DOHH2 (cell line): Measurements from ENCODE around the gene CFAP251.
"Not testable (repeated sequence)": the region's sequence is repeated elsewhere in the genome, so short reads cannot be mapped to it uniquely, and the experiment has no call there.

Source experiments
- H3F3A ChIP-seq: fragments of 200-600 bp; sonication (generic), shearing (Covaris generic); 2 replicates; pipeline ENCODE4 v1.6.0; 2016; ENCODE audit warnings: antibody characterized with exemption, mild to moderate bottlenecking; ENCODE audit not compliant: control insufficient read depth, insufficient read depth
- H3K27ac ChIP-seq: fragments of 200-600 bp; sonication (generic); 2 replicates; pipeline ENCODE4 v1.5.1; 2014; ENCODE audit warnings: low read depth, mild to moderate bottlenecking, low read length, moderate library complexity
- H3K27me3 ChIP-seq: fragments of 200-600 bp; sonication (generic); 2 replicates; pipeline ENCODE4 v1.6.1; 2014; ENCODE audit warnings: mild to moderate bottlenecking, low read length, mixed read lengths; ENCODE audit not compliant: control insufficient read depth
- H3K36me3 ChIP-seq: fragments of 200-600 bp; sonication (generic); 2 replicates; pipeline ENCODE4 v1.6.1; 2014; ENCODE audit warnings: mild to moderate bottlenecking, low read length, moderate library complexity, mixed read lengths; ENCODE audit not compliant: control insufficient read depth
- H3K4me1 ChIP-seq: fragments of 200-600 bp; sonication (generic); 2 replicates; pipeline ENCODE4 v1.6.1; 2014; ENCODE audit warnings: mild to moderate bottlenecking, low read length, mixed read lengths; ENCODE audit not compliant: control insufficient read depth
- H3K4me2 ChIP-seq: fragments of 200-600 bp; sonication (generic); 2 replicates; pipeline ENCODE4 v1.6.0; 2014; ENCODE audit warnings: mild to moderate bottlenecking, low read length, moderate library complexity
- H3K4me3 ChIP-seq: fragments of 200-600 bp; sonication (generic); 2 replicates; pipeline ENCODE4 v1.5.1; 2014; ENCODE audit warnings: mild to moderate bottlenecking, low read length, mixed read lengths
- H3K79me2 ChIP-seq: fragments of 200-600 bp; sonication (generic); 2 replicates; pipeline ENCODE4 v1.6.1; 2014; ENCODE audit warnings: mild to moderate bottlenecking, low read length, mixed read lengths; ENCODE audit not compliant: control insufficient read depth
- H3K9me2 ChIP-seq: fragments of 200-600 bp; sonication (generic); replicated peaks from 2 replicates; pipeline ENCODE4 v1.6.1; 2014; ENCODE audit warnings: mild to moderate bottlenecking, low read length, mixed read lengths; ENCODE audit not compliant: control insufficient read depth
- H3K9me3 ChIP-seq: fragments of 200-600 bp; sonication (generic); 2 replicates; pipeline ENCODE4 v1.6.1; 2014; ENCODE audit warnings: antibody characterized with exemption, low read length, mixed read lengths; ENCODE audit not compliant: control insufficient read depth, insufficient read depth
- H4K20me1 ChIP-seq: fragments of 200-600 bp; sonication (generic); 2 replicates; pipeline ENCODE4 v1.6.0; 2014; ENCODE audit warnings: low read depth, mild to moderate bottlenecking, antibody characterized with exemption, low read length, moderate library complexity; ENCODE audit not compliant: control insufficient read depth, insufficient read depth
- EZH2phosphoT487 ChIP-seq: fragments of 200-600 bp; sonication (generic); IDR thresholded peaks from 2 replicates; pipeline ENCODE4 v1.6.1; 2017; ENCODE audit warnings: borderline replicate concordance, mild to moderate bottlenecking, antibody characterized with exemption, low read length, moderate library complexity, mixed read lengths
- TF ChIP-seq, protein P1 (sequence below): fragments of 200-600 bp; sonication (generic); IDR thresholded peaks from one replicate; pipeline ENCODE4 v1.5.1; 2014; ENCODE audit warnings: antibody characterized with exemption, mild to moderate bottlenecking, low read depth, low read length; ENCODE audit not compliant: poor library complexity, severe bottlenecking

CFAP251 gene

DNA sequence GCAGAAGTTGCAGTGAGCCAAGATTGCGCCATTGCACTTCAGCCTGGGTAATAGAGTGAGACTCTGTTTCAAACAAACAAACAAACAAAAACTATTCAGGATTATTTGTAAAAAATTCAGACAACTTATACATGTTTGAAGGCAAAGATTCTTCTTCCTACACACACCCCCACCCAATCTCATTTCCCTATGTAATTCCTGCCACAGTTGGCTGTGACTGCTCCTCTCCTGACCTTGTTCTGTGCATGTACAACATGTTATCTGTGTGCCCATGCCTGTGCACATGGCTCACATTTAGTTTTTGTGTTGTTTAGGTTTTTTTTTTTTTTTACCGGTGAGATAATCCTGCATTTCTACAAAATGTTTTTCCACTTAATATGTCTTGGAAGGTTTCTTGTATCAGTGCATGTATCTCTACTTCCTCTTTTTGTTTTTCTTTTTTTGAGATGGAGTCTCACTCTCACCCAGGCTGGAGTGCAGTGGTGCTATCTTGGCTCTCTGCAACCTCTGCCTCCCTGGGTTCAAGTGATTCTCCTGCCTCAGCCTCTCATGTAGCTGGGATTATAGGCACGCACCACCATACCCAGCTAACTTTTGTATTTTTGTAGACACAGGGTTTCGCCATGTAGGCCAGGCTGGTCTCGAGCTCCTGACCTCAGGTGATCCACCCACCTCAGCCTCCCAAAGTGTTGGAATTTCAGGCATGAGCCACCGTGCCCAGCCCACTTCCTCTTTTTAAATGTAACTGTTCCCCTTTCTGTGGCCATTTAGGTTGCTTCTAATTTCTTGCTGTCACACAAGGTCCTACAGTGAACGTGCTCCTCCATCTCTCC, 8.7 kb downstream of the CFAP251 start:
- Histone ChIP-seq H4K20me1 (no peaks in the 10 kb centered on the region), H3K27me3 (no peaks in the 10 kb centered on the region), H3K9me3 (no peaks in the 10 kb centered on the region), H3K4me2 (peak overlapping the region; percentile 68), H3K79me2 (no peaks in the 10 kb centered on the region; the same call in 1 of the 2 replicates), H3F3A (peaks cover 15% of the 10 kb centered on the region), H3K27ac (peak overlapping the region; percentile 65), H3K4me1 (peaks cover 54% of the 10 kb centered on the region), H3K36me3 (peaks cover 30% of the 10 kb centered on the region), H3K9me2 (no peaks in the 10 kb centered on the region), H3K4me3 (peak overlapping the region; percentile 49)
- TF ChIP-seq EZH2phosphoT487, result no peak
- TF ChIP-seq, protein P1, sequence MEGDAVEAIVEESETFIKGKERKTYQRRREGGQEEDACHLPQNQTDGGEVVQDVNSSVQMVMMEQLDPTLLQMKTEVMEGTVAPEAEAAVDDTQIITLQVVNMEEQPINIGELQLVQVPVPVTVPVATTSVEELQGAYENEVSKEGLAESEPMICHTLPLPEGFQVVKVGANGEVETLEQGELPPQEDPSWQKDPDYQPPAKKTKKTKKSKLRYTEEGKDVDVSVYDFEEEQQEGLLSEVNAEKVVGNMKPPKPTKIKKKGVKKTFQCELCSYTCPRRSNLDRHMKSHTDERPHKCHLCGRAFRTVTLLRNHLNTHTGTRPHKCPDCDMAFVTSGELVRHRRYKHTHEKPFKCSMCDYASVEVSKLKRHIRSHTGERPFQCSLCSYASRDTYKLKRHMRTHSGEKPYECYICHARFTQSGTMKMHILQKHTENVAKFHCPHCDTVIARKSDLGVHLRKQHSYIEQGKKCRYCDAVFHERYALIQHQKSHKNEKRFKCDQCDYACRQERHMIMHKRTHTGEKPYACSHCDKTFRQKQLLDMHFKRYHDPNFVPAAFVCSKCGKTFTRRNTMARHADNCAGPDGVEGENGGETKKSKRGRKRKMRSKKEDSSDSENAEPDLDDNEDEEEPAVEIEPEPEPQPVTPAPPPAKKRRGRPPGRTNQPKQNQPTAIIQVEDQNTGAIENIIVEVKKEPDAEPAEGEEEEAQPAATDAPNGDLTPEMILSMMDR, result no peak

DNA sequence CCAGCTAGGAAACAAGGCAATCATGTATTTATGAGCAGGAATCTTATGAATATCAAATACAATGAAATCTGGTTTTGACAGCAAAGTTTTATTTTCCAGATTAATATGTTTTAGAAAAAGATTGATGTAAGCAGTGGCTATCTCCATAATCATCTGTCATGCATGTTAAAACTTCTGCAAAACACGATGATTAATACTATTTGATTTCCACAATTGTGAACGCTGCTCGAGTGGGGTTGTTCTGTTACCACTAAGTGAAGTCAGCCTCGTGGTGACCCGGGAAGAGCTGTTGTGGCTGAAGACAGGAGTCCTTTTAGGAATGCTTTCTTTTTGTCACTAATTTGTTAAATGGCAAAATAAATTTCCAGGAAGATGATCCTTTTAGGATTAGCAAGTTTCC, 9.4 kb downstream of the CFAP251 start:
- peaks cover 15% of the 10 kb centered on the region for H3F3A ChIP-seq
- H3K4me2 ChIP-seq, result peak overlapping the region; percentile 68
- H3K27ac ChIP-seq, result peak overlapping the region; percentile 65
- no peaks in the 10 kb centered on the region for H3K9me2 ChIP-seq
- no peaks in the 10 kb centered on the region for H3K27me3 ChIP-seq
- no peaks in the 10 kb centered on the region; the same call in 1 of the 2 replicates for H3K79me2 ChIP-seq
- H3K4me1 ChIP-seq, result peaks cover 50% of the 10 kb centered on the region
- H3K36me3 ChIP-seq, result peaks cover 33% of the 10 kb centered on the region
- H3K9me3 ChIP-seq, result no peaks in the 10 kb centered on the region
- TF ChIP-seq, protein P1, result no peak
- TF ChIP-seq EZH2phosphoT487, result no peak
- H3K4me3 ChIP-seq, result peak overlapping the region; percentile 49
- H4K20me1 ChIP-seq, result no peaks in the 10 kb centered on the region

DNA sequence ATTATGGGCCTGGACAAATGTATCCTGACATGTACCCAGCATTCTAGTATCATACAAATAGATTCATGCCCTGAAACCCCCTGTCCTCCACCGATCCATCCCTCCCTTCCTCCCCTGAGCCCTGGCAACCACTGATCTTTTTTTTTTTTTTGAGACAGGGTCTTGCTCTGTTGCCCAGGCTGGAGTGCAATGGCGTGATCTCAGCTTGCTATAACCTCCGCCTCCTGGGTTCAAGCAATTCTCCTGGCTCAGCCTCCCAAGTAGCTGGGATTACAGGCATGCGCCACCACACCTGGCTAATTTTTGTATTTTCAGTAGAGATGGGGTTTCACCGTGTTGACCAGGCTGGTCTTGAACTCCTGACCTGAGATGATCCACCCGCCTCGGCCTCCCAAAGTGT, 11.2 kb downstream of the CFAP251 start:
- not testable (repeated sequence) for H3K27ac ChIP-seq, H3K79me2 ChIP-seq, H3K27me3 ChIP-seq, H3K9me2 ChIP-seq, H3K4me2 ChIP-seq, H3K4me3 ChIP-seq, H3K9me3 ChIP-seq, H4K20me1 ChIP-seq
- H3F3A ChIP-seq, result peaks cover 15% of the 10 kb centered on the region
- H3K36me3 ChIP-seq, result peaks cover 46% of the 10 kb centered on the region
- H3K4me1 ChIP-seq, result peaks cover 42% of the 10 kb centered on the region

DNA sequence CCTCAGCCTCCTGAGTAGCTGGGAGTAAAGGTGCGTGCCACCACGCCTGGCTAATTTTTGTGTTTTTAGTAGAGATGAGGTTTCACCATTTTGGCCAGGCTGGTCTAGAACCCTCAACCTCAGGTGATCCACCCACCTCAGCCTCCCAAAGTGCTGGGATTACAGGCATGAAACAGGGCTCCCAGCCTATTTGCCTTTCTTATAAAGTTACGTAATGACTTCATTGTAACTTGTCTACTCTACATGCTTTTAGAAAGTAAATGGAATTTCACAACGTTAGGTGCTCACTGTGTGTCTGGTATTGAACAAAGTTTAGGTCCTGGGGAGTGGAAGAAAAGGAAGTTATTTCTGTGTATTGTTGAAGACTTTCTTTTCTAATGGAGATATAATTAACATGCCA, 12.5 kb downstream of the CFAP251 start:
- Histone ChIP-seq H3K27ac (no peak overlapping the region), H3K4me1 (peaks cover 38% of the 10 kb centered on the region), H3K4me3 (no peak overlapping the region), H3K9me3 (no peaks in the 10 kb centered on the region), H4K20me1 (no peaks in the 10 kb centered on the region), H3K79me2 (no peaks in the 10 kb centered on the region; the same call in 1 of the 2 replicates), H3K9me2 (no peaks in the 10 kb centered on the region), H3K4me2 (peak overlapping the region; percentile 43; the same call in 1 of the 2 replicates), H3K27me3 (no peaks in the 10 kb centered on the region), H3K36me3 (peaks cover 49% of the 10 kb centered on the region), H3F3A (0 out of 2 replicates have a peak, but pooled peaks cover 7% of the 10 kb centered on the region)
- TF ChIP-seq, protein P1, result no peak
- TF ChIP-seq EZH2phosphoT487, result no peak
